BJ (cell line): Measurements from ENCODE around the gene ENTREP3. TPM values are rescaled to one million over a fixed set of nuclear protein-coding genes. Genes with fewer than 3 reads are reported as not detected.

ENCODE experiments used
- CTCF ChIA-PET: fragments of 350-600 bp; formaldehyde crosslinking; extraction: SDS; loops from one replicate; lab custom pipeline; 2021; ENCODE audit warnings: antibody characterized with exemption, inconsistent platforms; lab: Yijun Ruan, JAX
- POLR2A ChIA-PET: fragments of 300-600 bp; sonication (Branson Sonifier 250); formaldehyde crosslinking; extraction: SDS; loops from one replicate; lab custom pipeline; 2021; ENCODE audit warnings: antibody characterized with exemption; lab: Charles Lee
- DNase-seq: peaks from one replicate; pipeline ENCODE4 v3.0.0-alpha.2; 2011; ENCODE audit warnings: low read depth
- H3K27me3 ChIP-seq: 2 replicates; pipeline ENCODE4 v1.6.0; 2011; ENCODE audit warnings: low read length; ENCODE audit not compliant: control insufficient read depth, insufficient read depth
- H3K36me3 ChIP-seq: 2 replicates; pipeline ENCODE4 v1.5.1; 2011; ENCODE audit warnings: low read length; ENCODE audit not compliant: control insufficient read depth, insufficient read depth
- H3K4me3 ChIP-seq: 2 replicates; pipeline ENCODE4 v1.5.1; 2011; ENCODE audit warnings: low read depth, mild to moderate bottlenecking, control low read depth, low read length
- polyA plus RNA-seq: library from polyadenylated mRNA; depleted of rRNA; stranded (reverse); fragments of >200 nt; gene quantifications from 2 replicates; pipeline ENCODE4 v1.2.3, GENCODE V29; 2011
- TF ChIP-seq, protein P1 (sequence below): IDR thresholded peaks from 2 replicates; pipeline ENCODE4 v1.5.1; 2011; ENCODE audit warnings: low read depth, mild to moderate bottlenecking, control low read depth, inconsistent platforms, low read length, moderate library complexity; ENCODE audit not compliant: insufficient read depth

The ENTREP3 gene
- polyA plus RNA-seq, 1 experiment: 15.7 TPM

- CTCF ChIA-PET: no interaction called here
- POLR2A ChIA-PET: no interaction called here
- H3K27me3 ChIP-seq: no peaks in the 10 kb centered on the region
- peak overlapping the region; percentile 86 for H3K4me3 ChIP-seq
- TF ChIP-seq, protein P1, sequence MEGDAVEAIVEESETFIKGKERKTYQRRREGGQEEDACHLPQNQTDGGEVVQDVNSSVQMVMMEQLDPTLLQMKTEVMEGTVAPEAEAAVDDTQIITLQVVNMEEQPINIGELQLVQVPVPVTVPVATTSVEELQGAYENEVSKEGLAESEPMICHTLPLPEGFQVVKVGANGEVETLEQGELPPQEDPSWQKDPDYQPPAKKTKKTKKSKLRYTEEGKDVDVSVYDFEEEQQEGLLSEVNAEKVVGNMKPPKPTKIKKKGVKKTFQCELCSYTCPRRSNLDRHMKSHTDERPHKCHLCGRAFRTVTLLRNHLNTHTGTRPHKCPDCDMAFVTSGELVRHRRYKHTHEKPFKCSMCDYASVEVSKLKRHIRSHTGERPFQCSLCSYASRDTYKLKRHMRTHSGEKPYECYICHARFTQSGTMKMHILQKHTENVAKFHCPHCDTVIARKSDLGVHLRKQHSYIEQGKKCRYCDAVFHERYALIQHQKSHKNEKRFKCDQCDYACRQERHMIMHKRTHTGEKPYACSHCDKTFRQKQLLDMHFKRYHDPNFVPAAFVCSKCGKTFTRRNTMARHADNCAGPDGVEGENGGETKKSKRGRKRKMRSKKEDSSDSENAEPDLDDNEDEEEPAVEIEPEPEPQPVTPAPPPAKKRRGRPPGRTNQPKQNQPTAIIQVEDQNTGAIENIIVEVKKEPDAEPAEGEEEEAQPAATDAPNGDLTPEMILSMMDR: peak; percentile 21; the same call in 1 of the 2 replicates
- H3K36me3 ChIP-seq: peaks cover 11% of the 10 kb centered on the region
- no peak for DNase-seq
Measured at GRCh38 chr1:155254714-155255242, 505 bp downstream of the ENTREP3 start.

- peaks cover 11% of the 10 kb centered on the region for H3K36me3 ChIP-seq
- peak overlapping the region; percentile 86 for H3K4me3 ChIP-seq
- no peak for DNase-seq
- H3K27me3 ChIP-seq: no peaks in the 10 kb centered on the region
- POLR2A ChIA-PET: no interaction called here
- TF ChIP-seq, protein P1: no peak
- CTCF ChIA-PET: interaction anchor here (1.0 kb wide), 1 partner anchor 60 kb away, joined by 3 read pairs; no protein-coding TSS in a partner anchor
Measured at GRCh38 chr1:155254228-155254713, 1.0 kb downstream of the ENTREP3 start.

DNA sequence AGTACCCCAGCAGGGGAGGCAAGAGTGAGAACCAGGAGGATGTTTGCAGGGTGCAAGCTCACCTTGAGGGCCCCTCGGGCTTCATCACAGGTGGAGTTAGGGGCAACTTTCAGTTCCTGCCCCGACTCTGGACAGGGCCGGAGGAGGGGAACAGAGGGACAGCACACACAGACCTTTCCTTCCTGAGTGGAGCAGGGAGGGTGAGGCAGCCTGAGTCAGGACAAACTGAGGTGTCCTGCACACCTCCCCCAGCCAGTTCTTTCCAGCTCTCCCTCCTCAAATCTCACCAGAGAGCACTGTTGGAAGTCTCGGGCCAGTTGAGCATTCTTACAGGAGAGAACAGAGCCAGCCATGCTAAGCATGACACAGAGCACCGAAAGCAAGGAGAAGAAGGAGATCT lies 1.5 kb downstream of the ENTREP3 start:
- POLR2A ChIA-PET: no interaction called here
- H3K27me3 ChIP-seq: no peaks in the 10 kb centered on the region
- H3K36me3 ChIP-seq: peaks cover 11% of the 10 kb centered on the region
- peak overlapping the region; percentile 86 for H3K4me3 ChIP-seq
- no peak for DNase-seq
- TF ChIP-seq, protein P1: no peak
- CTCF ChIA-PET: interaction anchor here (1.0 kb wide), 1 partner anchor 60 kb away, joined by 3 read pairs; no protein-coding TSS in a partner anchor

DNA sequence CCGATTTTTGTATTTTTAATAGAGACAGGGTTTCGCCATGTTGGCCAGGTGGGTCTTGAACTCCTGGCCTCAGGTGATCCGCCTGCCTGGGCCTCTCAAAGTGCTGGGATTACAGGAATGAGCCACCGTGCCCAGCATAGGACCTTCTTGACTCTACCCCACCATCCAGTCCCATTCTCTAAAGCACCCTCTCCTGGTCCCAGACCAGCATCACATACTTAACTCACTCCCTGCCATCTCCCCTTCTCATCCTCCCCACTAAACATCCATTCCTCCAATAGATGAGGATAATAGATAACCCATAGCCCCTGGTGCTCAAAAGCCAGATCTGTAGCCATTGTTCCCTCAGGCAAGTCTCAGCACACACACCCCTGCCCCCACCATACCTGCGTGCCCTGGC lies 2.1 kb downstream of the ENTREP3 start:
- Histone ChIP-seq H3K4me3 (peak overlapping the region; percentile 86; the same call in 1 of the 2 replicates), H3K27me3 (no peaks in the 10 kb centered on the region), H3K36me3 (peaks cover 12% of the 10 kb centered on the region)
- no peak for DNase-seq
- ChIA-PET POLR2A (no interaction called here), CTCF (interaction anchor here (0.6 to 3.3 kb wide), 4 partner anchors 46 to 338 kb away, joined by 3 to 54 read pairs (median 18); partner anchors contain the start of gene THBS3)
- TF ChIP-seq, protein P1: peak; percentile 10; the same call in 1 of the 2 replicates

DNA sequence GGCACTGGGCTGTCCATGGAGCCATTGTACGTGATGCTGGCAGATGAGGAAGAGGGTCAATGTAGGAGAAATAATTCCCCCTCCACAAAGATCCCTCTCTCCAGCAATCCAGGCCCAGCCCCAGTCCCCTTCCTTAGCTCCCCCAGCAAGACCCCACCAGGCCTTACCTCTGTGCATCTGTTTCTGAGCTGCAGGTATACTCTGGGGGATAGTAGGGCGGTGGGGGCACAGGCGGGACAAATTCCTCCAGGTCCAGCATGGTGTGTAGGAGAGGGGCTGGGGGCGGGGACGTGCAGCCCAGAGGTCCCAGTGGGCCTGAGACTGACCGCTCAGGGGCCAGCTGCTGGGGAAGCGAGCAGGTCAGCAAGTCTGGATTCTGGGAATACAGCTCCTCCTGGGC lies 3.7 kb downstream of the ENTREP3 start:
- DNase-seq: no peak
- POLR2A ChIA-PET: no interaction called here
- CTCF ChIA-PET: interaction anchor here (0.7 to 5.0 kb wide), 35 partner anchors 9 to 478 kb away, joined by 3 to 54 read pairs (median 9); partner anchors contain the start of genes CLK2, FDPS, KRTCAP2 and MTX1

More for the DNA sequence above, 3.7 kb downstream of the ENTREP3 start:
- Histone ChIP-seq H3K36me3 (peaks cover 18% of the 10 kb centered on the region), H3K4me3 (no peak overlapping the region), H3K27me3 (no peaks in the 10 kb centered on the region)
- TF ChIP-seq, protein P1: no peak
